ENCODE measurements around the gene AGPS.

Gene AGPS

GRCh38 chr2:177587371-177587770 is 194.8 kb downstream of the AGPS start:
- no peaks in the 10 kb centered on the region for H3K36me3 ChIP-seq (ENCODE audit: control insufficient read depth, insufficient read depth, low read length)
- no peaks in the 10 kb centered on the region for H3K9me3 ChIP-seq (ENCODE audit: control insufficient read depth, low read length)
- no peak for DNase-seq
- H3K27me3 ChIP-seq (replicated peaks; ENCODE audit: control insufficient read depth, insufficient read depth, low read length, poor library complexity, severe bottlenecking), result no peaks in the 10 kb centered on the region
- no peak overlapping the region for H3K4me3 ChIP-seq (ENCODE audit: insufficient read depth, low read depth, low read length, poor library complexity, severe bottlenecking)
- H3K27ac ChIP-seq (ENCODE audit: insufficient read depth, low read length, poor library complexity, severe bottlenecking), result no peak overlapping the region
- no peaks in the 10 kb centered on the region for H3K4me1 ChIP-seq (ENCODE audit: control insufficient read depth, insufficient read depth, low read length, poor library complexity, severe bottlenecking)

- DNase-seq, result no peak
- Histone ChIP-seq H3K36me3 (ENCODE audit: control insufficient read depth, insufficient read depth, low read length) (no peaks in the 10 kb centered on the region), H3K4me3 (ENCODE audit: insufficient read depth, low read depth, low read length, poor library complexity, severe bottlenecking) (no peak overlapping the region), H3K27me3 (replicated peaks; ENCODE audit: control insufficient read depth, insufficient read depth, low read length, poor library complexity, severe bottlenecking) (no peaks in the 10 kb centered on the region), H3K4me1 (ENCODE audit: control insufficient read depth, insufficient read depth, low read length, poor library complexity, severe bottlenecking) (no peaks in the 10 kb centered on the region), H3K9me3 (ENCODE audit: control insufficient read depth, low read length) (no peaks in the 10 kb centered on the region), H3K27ac (ENCODE audit: insufficient read depth, low read length, poor library complexity, severe bottlenecking) (no peak overlapping the region)
Measured at GRCh38 chr2:177588671-177589070, 196.1 kb downstream of the AGPS start.

- H3K27me3 ChIP-seq (replicated peaks; ENCODE audit: control insufficient read depth, insufficient read depth, low read length, poor library complexity, severe bottlenecking), result no peaks in the 10 kb centered on the region
- no peak for DNase-seq
- H3K36me3 ChIP-seq (ENCODE audit: control insufficient read depth, insufficient read depth, low read length), result no peaks in the 10 kb centered on the region
- H3K4me1 ChIP-seq (ENCODE audit: control insufficient read depth, insufficient read depth, low read length, poor library complexity, severe bottlenecking), result no peaks in the 10 kb centered on the region
- no peak overlapping the region for H3K27ac ChIP-seq (ENCODE audit: insufficient read depth, low read length, poor library complexity, severe bottlenecking)
- H3K4me3 ChIP-seq (ENCODE audit: insufficient read depth, low read depth, low read length, poor library complexity, severe bottlenecking), result no peak overlapping the region
- no peaks in the 10 kb centered on the region for H3K9me3 ChIP-seq (ENCODE audit: control insufficient read depth, low read length)
Measured at GRCh38 chr2:177589186-177589585, 196.6 kb downstream of the AGPS start.

GRCh38 chr2:177592397-177592796 is 199.8 kb downstream of the AGPS start:
- Histone ChIP-seq H3K27me3 (replicated peaks; ENCODE audit: control insufficient read depth, insufficient read depth, low read length, poor library complexity, severe bottlenecking) (no peaks in the 10 kb centered on the region), H3K9me3 (ENCODE audit: control insufficient read depth, low read length) (no peaks in the 10 kb centered on the region), H3K4me3 (ENCODE audit: insufficient read depth, low read depth, low read length, poor library complexity, severe bottlenecking) (no peak overlapping the region)

GRCh38 chr2:177592945-177593344 is 200.4 kb downstream of the AGPS start:
- Histone ChIP-seq H3K4me3 (ENCODE audit: insufficient read depth, low read depth, low read length, poor library complexity, severe bottlenecking) (no peak overlapping the region), H3K27ac (ENCODE audit: insufficient read depth, low read length, poor library complexity, severe bottlenecking) (no peak overlapping the region), H3K4me1 (ENCODE audit: control insufficient read depth, insufficient read depth, low read length, poor library complexity, severe bottlenecking) (no peaks in the 10 kb centered on the region), H3K9me3 (ENCODE audit: control insufficient read depth, low read length) (no peaks in the 10 kb centered on the region), H3K27me3 (replicated peaks; ENCODE audit: control insufficient read depth, insufficient read depth, low read length, poor library complexity, severe bottlenecking) (no peaks in the 10 kb centered on the region), H3K36me3 (ENCODE audit: control insufficient read depth, insufficient read depth, low read length) (no peaks in the 10 kb centered on the region)
- no peak for DNase-seq

More at GRCh38 chr2:177592397-177592796, 199.8 kb downstream of the AGPS start:
- DNase-seq, result no peak
- no peak overlapping the region for H3K27ac ChIP-seq (ENCODE audit: insufficient read depth, low read length, poor library complexity, severe bottlenecking)
- H3K36me3 ChIP-seq (ENCODE audit: control insufficient read depth, insufficient read depth, low read length), result no peaks in the 10 kb centered on the region
- no peaks in the 10 kb centered on the region for H3K4me1 ChIP-seq (ENCODE audit: control insufficient read depth, insufficient read depth, low read length, poor library complexity, severe bottlenecking)

GRCh38 chr2:177593402-177593801 is 200.8 kb downstream of the AGPS start:
- no peak for DNase-seq
- Histone ChIP-seq H3K27me3 (replicated peaks; ENCODE audit: control insufficient read depth, insufficient read depth, low read length, poor library complexity, severe bottlenecking) (no peaks in the 10 kb centered on the region), H3K9me3 (ENCODE audit: control insufficient read depth, low read length) (no peaks in the 10 kb centered on the region)

More at GRCh38 chr2:177593402-177593801, 200.8 kb downstream of the AGPS start:
- Histone ChIP-seq H3K4me3 (ENCODE audit: insufficient read depth, low read depth, low read length, poor library complexity, severe bottlenecking) (no peak overlapping the region), H3K36me3 (ENCODE audit: control insufficient read depth, insufficient read depth, low read length) (no peaks in the 10 kb centered on the region), H3K4me1 (ENCODE audit: control insufficient read depth, insufficient read depth, low read length, poor library complexity, severe bottlenecking) (no peaks in the 10 kb centered on the region), H3K27ac (ENCODE audit: insufficient read depth, low read length, poor library complexity, severe bottlenecking) (no peak overlapping the region)
